ENCODE data around the gene ALPI. TPM values are rescaled to one million over a fixed set of nuclear protein-coding genes. Genes with fewer than 3 reads are reported as not detected.

ALPI gene
- total and polyA plus RNA-seq, 8 donors, result 1.4 to 12.3 TPM; not detected in 6

- no peak for DNase-seq
- Histone ChIP-seq H3K4me1 (peaks cover 0 to 6% (median 3%) of the 10 kb centered on the region in 4 donors), H3K27ac (no peak overlapping the region)
Measured at GRCh38 chr2:232480201-232481190, 24.5 kb downstream of the ALPI start.

GRCh38 chr2:232481322-232482140 is 25.6 kb downstream of the ALPI start:
- no peak for DNase-seq
- H3K9me3 ChIP-seq, result no peaks in the 10 kb centered on the region
- peaks cover 22 to 83% (median 31%) of the 10 kb centered on the region in 3 donors for H3K27me3 ChIP-seq
- TF ChIP-seq POLR2AphosphoS5 (IDR thresholded peaks at IDR 0.05) (no peak), POLR2A (IDR thresholded peaks at IDR 0.05) (no peak), EP300 (IDR thresholded peaks at IDR 0.05) (no peak), CTCF (IDR thresholded peaks at IDR 0.05) (no peak)
- 82 to 90% (median 85%) methylated on average over 28 to 29 of the region's 29 CpGs for WGBS, 5 donors
- no peak overlapping the region for H3K4me3 ChIP-seq
- intact Hi-C loops (cut with DNase I; ENCODE audit: low total_unique reads), result no loop called here
- H3K27ac ChIP-seq, result no peak overlapping the region
- no peaks in the 10 kb centered on the region for H3K36me3 ChIP-seq
- peaks cover under 1 to 16% (median 10%) of the 10 kb centered on the region in 4 donors for H3K4me1 ChIP-seq

More at GRCh38 chr2:232480201-232481190, 24.5 kb downstream of the ALPI start:
- no peaks in the 10 kb centered on the region for H3K9me3 ChIP-seq
- 73 to 80% (median 77%) methylated on average over 18 to 26 of the region's 26 CpGs for whole genome bisulfite sequencing, 5 donors
- peaks cover 12 to 79% (median 21%) of the 10 kb centered on the region in 3 donors for H3K27me3 ChIP-seq
- H3K4me3 ChIP-seq, result no peak overlapping the region
- no peaks in the 10 kb centered on the region for H3K36me3 ChIP-seq
- intact Hi-C loops (cut with DNase I; ENCODE audit: low total_unique reads), result no loop called here
- TF ChIP-seq POLR2AphosphoS5 (IDR thresholded peaks at IDR 0.05) (no peak), CTCF (IDR thresholded peaks at IDR 0.05) (no peak), POLR2A (IDR thresholded peaks at IDR 0.05) (no peak), EP300 (IDR thresholded peaks at IDR 0.05) (no peak)

GRCh38 chr2:232482301-232483238 is 26.6 kb downstream of the ALPI start:
- 84 to 92% (median 86%) methylated on average over 24 to 31 of the region's 31 CpGs for WGBS, 5 donors
- Histone ChIP-seq H3K27me3 (peaks cover 26 to 88% (median 41%) of the 10 kb centered on the region in 3 donors), H3K4me1 (peaks cover 10 to 27% (median 18%) of the 10 kb centered on the region in 4 donors), H3K36me3 (no peaks in the 10 kb centered on the region), H3K4me3 (no peak overlapping the region), H3K27ac (no peak overlapping the region), H3K9me3 (no peaks in the 10 kb centered on the region)
- TF ChIP-seq CTCF (IDR thresholded peaks at IDR 0.05) (no peak), EP300 (IDR thresholded peaks at IDR 0.05) (no peak), POLR2A (IDR thresholded peaks at IDR 0.05) (no peak), POLR2AphosphoS5 (IDR thresholded peaks at IDR 0.05) (no peak)
- DNase-seq, result no peak
- intact Hi-C loops (cut with DNase I; ENCODE audit: low total_unique reads), result no loop called here
